HG03432 (cell line): ENCODE measurements around the gene ROR1.

Source experiments
- ATAC-seq: cut with Tn5 transposase; IDR thresholded peaks from one replicate; pipeline ENCODE4 v1.9.1; 2021; ENCODE audit warnings: mild to moderate bottlenecking, moderate library complexity; ENCODE audit not compliant: unreplicated experiment

Gene ROR1

GRCh38 chr1:63773815-63774616 lies at the start of gene ROR1:
ROR1 (plus strand) TSS chr1:63774017.
- peak; percentile 79 for ATAC-seq

- ATAC-seq, result no peak
Measured at GRCh38 chr1:63724375-63724899, 49.4 kb upstream of the ROR1 start.

- ATAC-seq, result no peak
Measured at GRCh38 chr1:63728611-63729226, 45.1 kb upstream of the ROR1 start.

GRCh38 chr1:63729227-63729620 lies 44.6 kb upstream of the ROR1 start:
- ATAC-seq, result no peak

- no peak for ATAC-seq
Measured at GRCh38 chr1:63730211-63730610, 43.6 kb upstream of the ROR1 start.

GRCh38 chr1:63731117-63732043 lies 42.4 kb upstream of the ROR1 start:
- ATAC-seq, result no peak

- no peak for ATAC-seq
Measured at GRCh38 chr1:63732666-63733065, 41.2 kb upstream of the ROR1 start.

- no peak for ATAC-seq
Measured at GRCh38 chr1:63738772-63739171, 35.0 kb upstream of the ROR1 start.

GRCh38 chr1:63739452-63739851 lies 34.4 kb upstream of the ROR1 start:
- ATAC-seq, result no peak

GRCh38 chr1:63740432-63740831 lies 33.4 kb upstream of the ROR1 start:
- no peak for ATAC-seq

GRCh38 chr1:63742526-63742925 lies 31.3 kb upstream of the ROR1 start:
- no peak for ATAC-seq

- no peak for ATAC-seq
Measured at GRCh38 chr1:63743781-63744180, 30.0 kb upstream of the ROR1 start.

- no peak for ATAC-seq
Measured at GRCh38 chr1:63746129-63746864, 27.5 kb upstream of the ROR1 start.

- no peak for ATAC-seq
Measured at GRCh38 chr1:63747445-63747844, 26.4 kb upstream of the ROR1 start.

GRCh38 chr1:63748046-63748580 lies 25.7 kb upstream of the ROR1 start:
- ATAC-seq, result no peak

- ATAC-seq, result no peak
Measured at GRCh38 chr1:63748641-63749040, 25.2 kb upstream of the ROR1 start.

GRCh38 chr1:63750721-63751120 lies 23.1 kb upstream of the ROR1 start:
- ATAC-seq, result no peak

- ATAC-seq, result no peak
Measured at GRCh38 chr1:63752176-63752575, 21.6 kb upstream of the ROR1 start.

- ATAC-seq, result no peak
Measured at GRCh38 chr1:63753591-63753990, 20.2 kb upstream of the ROR1 start.

GRCh38 chr1:63756839-63757238 lies 17.0 kb upstream of the ROR1 start:
- no peak for ATAC-seq
